Ovary (tissue), 9 donors: Measurements from ENCODE around the gene DLAT. TPM values are rescaled to one million over a fixed set of nuclear protein-coding genes. Genes with fewer than 3 reads are reported as not detected.

Experiments used
- DNase-seq, 5 donors: peaks; one replicate each; pipeline ENCODE4 v3.0.0-alpha.2; 2019 to 2020
- H3K27ac ChIP-seq, 2 donors: fragments of 200-600 bp; one replicate each; pipeline versions ENCODE4 v1.5.1 to v1.8.0; 2019 to 2022
- H3K27me3 ChIP-seq: fragments of 200-600 bp; one replicate; pipeline ENCODE4 v1.8.0; 2022
- H3K36me3 ChIP-seq: fragments of 200-600 bp; sonication (generic); one replicate; pipeline ENCODE4 v1.5.1; 2019
- H3K4me1 ChIP-seq: one replicate; pipeline ENCODE4 v1.8.1; 2013; ENCODE audit warnings: mild to moderate bottlenecking, moderate library complexity; ENCODE audit not compliant: insufficient read depth
- H3K4me3 ChIP-seq: fragments of 200-600 bp; sonication (generic); one replicate; pipeline ENCODE4 v1.5.1; 2017
- H3K9me3 ChIP-seq, 2 donors: fragments of 200-600 bp in 1 of 2; sonication (generic) in 1 of 2; one replicate each; pipeline versions ENCODE4 v1.5.1 to v1.8.1; 2013 to 2019; ENCODE audit warnings: mild to moderate bottlenecking in 1 of 2, moderate library complexity in 1 of 2
- CTCF ChIP-seq, 3 donors: fragments of 450-650 bp in 2 of 3; fragments of 200-600 bp in 1 of 3; IDR thresholded peaks; one replicate each; pipeline versions ENCODE4 v1.5.1 to v1.8.0; 2016 to 2022; ENCODE audit warnings: antibody characterized with exemption in 3 of 3, mild to moderate bottlenecking in 1 of 3
- EP300 ChIP-seq: sonication (generic); formaldehyde crosslinking; IDR thresholded peaks from one replicate; pipeline ENCODE4 v1.6.1; 2017; ENCODE audit warnings: antibody characterized with exemption
- POLR2A ChIP-seq: fragments of 450-650 bp; IDR thresholded peaks from one replicate; pipeline ENCODE4 v1.6.1; 2017; ENCODE audit warnings: antibody characterized with exemption, mild to moderate bottlenecking, moderate library complexity
- WGBS, 3 donors: extraction: QIAGEN DNeasy Blood & Tissue Kit in 1 of 3; methylation state at CpG; one replicate each; pipeline versions ENCODE4 v1.1.5 to v1.1.7; 2013 to 2017; 5-methylcytosine and 5-hydroxymethylcytosine counted together
- intact Hi-C, 4 donors: fragments of 100-400 bp; cut with DNase I; formaldehyde crosslinking; loops; one replicate each; pipeline versions ENCODE4 v1.11.0 to v1.15.1; 2022 to 2023
- polyA plus RNA-seq, 2 donors: library from polyadenylated mRNA; stranded (reverse); fragments of 200-250 nt in 1 of 2; fragments of 350-450 nt in 1 of 2; fragmentation: Illumina TruSeq in 1 of 2; extraction: RNeasy Lipid Tissue Mini Kit (QIAGEN cat#74804) in 1 of 2; gene quantifications; one replicate each; pipeline ENCODE4 v1.2.3, GENCODE V29; 2013 to 2014
- total RNA-seq, 7 donors: library from RNA; depleted of rRNA in 2 of 7; stranded (reverse); fragments of >200 nt in 2 of 7; fragmentation: NEBNext Ultra II Directional in 3 of 7; extraction: Animal tissue kit (Norgen Biotek cat#: 25700) in 3 of 7; gene quantifications; one replicate each; pipeline versions ENCODE4 v1.1.0 to v1.2.4, GENCODE V29; 2016 to 2023
- donor health status: DM: no; HTN: no; CAD: no; lungs with moderate emphysema.
- donor health status: DM: no; HTN: no; CAD: no.
- donor health status: Bipolar disorder and iron deficiency.
- donor health status: DM: yes; HTN: yes; CAD: no.
- donor health status: DM: no; HTN: no; CAD: no.
- donor health status: DM: yes; HTN: yes; CAD: no.

Gene DLAT
- total and polyA plus RNA-seq, 9 donors, result 10.8 to 27.8 (median 19.9) TPM

- no peaks in the 10 kb centered on the region for H3K9me3 ChIP-seq
- H3K4me1 ChIP-seq, result no peaks in the 10 kb centered on the region
- no peak for DNase-seq
- 80 to 84% (median 84%) methylated on average over 13 of the region's 13 CpGs for WGBS, 3 donors
- no peaks in the 10 kb centered on the region for H3K36me3 ChIP-seq
- no peak for TF ChIP-seq EP300
- no peak for TF ChIP-seq POLR2A
- no peak for TF ChIP-seq CTCF (IDR thresholded peaks at IDR 0.05)
- intact Hi-C loops, result no loop called here
- no peak overlapping the region for H3K4me3 ChIP-seq
- no peaks in the 10 kb centered on the region for H3K27me3 ChIP-seq
- H3K27ac ChIP-seq, result no peak overlapping the region
Measured at GRCh38 chr11:112016088-112016764, 9.0 kb upstream of the DLAT start.

- WGBS, 3 donors, result 90 to 95% (median 93%) methylated on average over 1 of the region's 1 CpG
- Histone ChIP-seq H3K4me1 (no peaks in the 10 kb centered on the region), H3K27me3 (no peaks in the 10 kb centered on the region), H3K27ac (no peak overlapping the region), H3K4me3 (no peak overlapping the region), H3K9me3 (no peaks in the 10 kb centered on the region), H3K36me3 (no peaks in the 10 kb centered on the region)
- no peak for DNase-seq
- intact Hi-C loops, result no loop called here
- TF ChIP-seq CTCF (IDR thresholded peaks at IDR 0.05), result no peak
- no peak for TF ChIP-seq POLR2A
- no peak for TF ChIP-seq EP300
Measured at GRCh38 chr11:112016765-112017376, 8.3 kb upstream of the DLAT start.

GRCh38 chr11:112017538-112017937 is 7.7 kb upstream of the DLAT start:
- H3K27me3 ChIP-seq, result no peaks in the 10 kb centered on the region
- H3K36me3 ChIP-seq, result no peaks in the 10 kb centered on the region
- H3K27ac ChIP-seq, result no peak overlapping the region
- intact Hi-C loops, result no loop called here
- H3K4me1 ChIP-seq, result no peaks in the 10 kb centered on the region
- H3K4me3 ChIP-seq, result no peak overlapping the region
- no peak for DNase-seq
- H3K9me3 ChIP-seq, result no peaks in the 10 kb centered on the region
- TF ChIP-seq POLR2A (no peak), EP300 (no peak), CTCF (IDR thresholded peaks at IDR 0.05) (no peak)
- 58 to 77% (median 59%) methylated on average over 4 of the region's 4 CpGs for WGBS, 3 donors

GRCh38 chr11:112019066-112019465 is 6.1 kb upstream of the DLAT start:
- 74 to 84% (median 82%) methylated on average over 5 of the region's 5 CpGs for WGBS, 3 donors

More at GRCh38 chr11:112019066-112019465, 6.1 kb upstream of the DLAT start:
- intact Hi-C loops, result no loop called here
- Histone ChIP-seq H3K9me3 (no peaks in the 10 kb centered on the region), H3K27me3 (no peaks in the 10 kb centered on the region), H3K4me1 (no peaks in the 10 kb centered on the region), H3K27ac (no peak overlapping the region), H3K4me3 (no peak overlapping the region), H3K36me3 (no peaks in the 10 kb centered on the region)
- DNase-seq, result no peak
- TF ChIP-seq POLR2A (no peak), CTCF (IDR thresholded peaks at IDR 0.05) (no peak), EP300 (no peak)
